ENCODE results near the gene TCEANC.
"Not testable (repeated sequence)": the region's sequence is repeated elsewhere in the genome, so short reads cannot be mapped to it uniquely, and the experiment has no call there.

TCEANC gene, protein sequence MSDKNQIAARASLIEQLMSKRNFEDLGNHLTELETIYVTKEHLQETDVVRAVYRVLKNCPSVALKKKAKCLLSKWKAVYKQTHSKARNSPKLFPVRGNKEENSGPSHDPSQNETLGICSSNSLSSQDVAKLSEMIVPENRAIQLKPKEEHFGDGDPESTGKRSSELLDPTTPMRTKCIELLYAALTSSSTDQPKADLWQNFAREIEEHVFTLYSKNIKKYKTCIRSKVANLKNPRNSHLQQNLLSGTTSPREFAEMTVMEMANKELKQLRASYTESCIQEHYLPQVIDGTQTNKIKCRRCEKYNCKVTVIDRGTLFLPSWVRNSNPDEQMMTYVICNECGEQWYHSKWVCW

DNA sequence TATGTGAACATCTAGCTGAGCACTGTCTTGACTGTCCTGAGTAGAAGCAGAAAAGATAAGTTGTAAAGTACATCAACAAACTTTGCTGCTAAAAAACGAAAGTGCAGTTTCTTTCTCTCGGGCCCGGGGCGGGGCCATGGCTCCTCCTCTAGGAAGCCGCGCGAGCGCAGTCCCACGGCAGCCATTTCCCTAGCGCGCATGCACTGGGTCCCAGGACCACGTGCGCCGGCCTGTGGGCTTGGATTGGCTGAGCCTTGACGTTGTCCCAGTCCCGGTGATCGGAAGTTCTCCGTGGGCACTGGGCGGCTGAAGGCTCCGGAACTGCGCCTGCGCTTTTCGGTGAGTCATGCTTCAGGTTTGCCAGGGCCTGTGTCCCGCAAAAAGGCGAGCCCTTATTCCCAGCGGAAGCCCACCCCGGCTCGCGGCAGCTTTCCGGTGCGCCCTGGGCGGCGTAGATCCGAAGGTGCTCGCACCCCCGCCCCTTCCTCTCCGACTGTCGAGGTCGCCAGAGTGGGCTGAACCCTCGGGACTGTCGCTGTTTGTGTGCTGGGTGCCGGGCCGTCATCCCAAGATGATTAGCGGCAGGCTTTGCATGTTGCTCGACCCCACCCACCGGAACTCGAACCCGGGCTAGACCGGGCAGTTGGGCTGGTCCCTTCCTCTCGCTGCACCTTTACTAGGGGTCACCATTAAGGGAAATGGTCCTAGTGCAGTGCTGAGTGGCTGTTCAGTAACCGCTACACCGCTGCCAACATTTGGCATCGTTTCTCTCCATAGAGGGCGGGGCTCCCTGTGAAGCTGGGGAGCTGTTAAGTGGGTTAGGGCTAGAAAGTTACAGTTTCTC lies at the start of gene TCEANC:
TCEANC (plus strand) TSS at position 292 of the 844 bp plus-strand sequence. CDS start 9,368 bp downstream, outside the sequence.
- peak; percentile 96 to 98 for ATAC-seq

DNA sequence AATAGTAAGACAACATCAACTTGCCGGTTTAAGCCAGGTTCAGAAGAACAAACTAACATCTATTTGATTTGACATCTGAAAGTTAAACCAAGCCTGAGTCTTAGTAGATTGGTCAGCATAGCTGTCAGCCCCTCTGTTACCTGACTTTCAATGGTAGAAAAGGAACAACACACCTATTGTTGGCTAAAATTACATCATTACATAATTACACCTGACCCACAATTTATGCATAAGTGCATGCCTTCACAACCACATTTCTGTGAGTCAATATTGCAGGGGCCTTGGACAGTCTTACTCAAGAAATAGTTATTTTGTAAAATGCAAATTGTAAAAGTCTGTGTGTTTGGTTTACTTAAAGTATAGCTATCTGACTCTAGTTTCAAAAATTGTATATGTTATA lies 47.3 kb upstream of the TCEANC start:
- ATAC-seq, result no peak

DNA sequence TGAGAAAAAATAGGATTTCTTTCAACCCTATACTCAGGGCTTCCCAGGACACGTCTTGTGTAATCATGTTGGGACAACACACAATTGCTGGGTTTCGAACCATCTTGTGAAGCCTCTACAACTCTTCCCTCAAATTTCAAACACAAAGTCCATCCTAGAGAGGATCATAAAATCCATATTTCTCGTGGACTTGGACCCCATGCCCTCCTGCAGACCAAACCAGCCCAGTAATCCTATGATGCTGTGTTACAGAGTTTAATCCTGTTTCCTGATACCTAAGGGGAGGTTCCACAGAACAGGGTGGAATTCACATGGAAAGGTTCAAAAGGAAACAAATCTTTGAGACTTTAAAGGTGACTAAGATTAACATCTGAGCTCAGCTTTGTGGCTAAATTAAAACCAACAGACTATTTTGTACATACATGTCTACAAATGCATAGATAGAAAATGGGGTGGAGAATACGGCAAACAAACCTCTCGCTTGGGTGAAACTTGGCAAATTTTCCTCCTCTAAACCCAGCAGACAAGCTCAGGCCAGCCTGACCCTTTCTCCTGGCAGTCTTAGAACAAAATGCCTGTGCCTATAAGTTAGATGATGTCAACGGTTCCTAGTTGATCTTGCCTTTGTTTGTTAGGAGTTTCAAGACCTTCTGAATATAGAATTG lies 45.5 kb upstream of the TCEANC start:
- ATAC-seq, result no peak

DNA sequence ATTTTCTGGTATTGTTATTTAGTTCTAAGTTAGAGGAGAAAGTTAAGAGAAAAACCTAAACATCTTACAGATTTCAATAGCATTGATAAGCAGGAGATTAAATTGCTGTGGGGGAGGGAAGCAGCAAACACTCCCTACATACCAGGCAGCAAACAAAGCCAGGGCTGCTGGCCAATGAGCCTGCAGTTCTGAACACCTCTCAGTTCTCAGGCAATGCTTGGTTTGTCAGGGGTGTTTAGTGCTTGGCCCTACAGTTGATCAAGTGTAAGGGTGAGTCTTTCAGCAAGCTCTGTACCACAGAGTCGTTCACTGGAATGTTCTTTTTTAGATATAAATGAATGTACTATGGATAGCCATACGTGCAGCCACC lies 45.0 kb upstream of the TCEANC start:
- no peak for ATAC-seq

DNA sequence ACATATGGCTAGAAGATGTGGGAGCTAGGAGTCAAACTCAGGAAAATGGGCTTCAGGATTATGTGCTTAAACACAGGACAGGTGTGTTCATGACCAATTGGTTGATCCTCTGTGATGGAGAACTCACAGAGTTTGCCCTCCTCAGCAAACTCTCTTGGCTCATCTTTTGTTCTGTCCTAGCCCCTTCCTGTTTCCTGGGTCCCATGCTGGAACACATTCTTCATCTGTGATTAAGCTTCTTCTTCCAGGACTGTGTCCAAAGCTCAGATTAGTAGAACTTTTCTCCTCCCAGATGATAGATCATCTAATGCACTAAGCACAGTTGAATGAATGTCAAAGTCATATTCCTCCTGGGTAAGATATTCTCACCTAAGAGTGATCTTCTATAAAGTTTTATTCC lies 38.8 kb upstream of the TCEANC start:
- ATAC-seq, result no peak

DNA sequence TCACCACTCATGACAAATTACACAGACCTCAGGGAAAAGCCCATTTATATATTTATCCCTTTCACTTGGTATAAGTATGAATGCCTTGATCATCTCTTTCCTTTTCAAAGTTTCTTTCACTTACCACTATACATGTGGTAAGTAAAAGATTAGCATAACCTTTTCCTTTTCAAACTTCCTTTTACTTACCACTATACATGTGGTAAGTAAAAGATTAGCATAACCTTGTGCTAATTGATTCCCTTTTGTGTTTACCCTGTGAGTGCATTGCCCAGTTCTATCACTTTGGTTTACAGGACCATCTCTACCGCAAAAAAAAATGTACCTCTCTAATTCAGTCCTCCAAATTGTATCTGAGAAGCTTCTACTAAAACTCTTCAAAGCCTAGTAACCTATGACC lies 32.7 kb upstream of the TCEANC start:
- peak in 1 of 2 donors; percentile 20 for ATAC-seq

DNA sequence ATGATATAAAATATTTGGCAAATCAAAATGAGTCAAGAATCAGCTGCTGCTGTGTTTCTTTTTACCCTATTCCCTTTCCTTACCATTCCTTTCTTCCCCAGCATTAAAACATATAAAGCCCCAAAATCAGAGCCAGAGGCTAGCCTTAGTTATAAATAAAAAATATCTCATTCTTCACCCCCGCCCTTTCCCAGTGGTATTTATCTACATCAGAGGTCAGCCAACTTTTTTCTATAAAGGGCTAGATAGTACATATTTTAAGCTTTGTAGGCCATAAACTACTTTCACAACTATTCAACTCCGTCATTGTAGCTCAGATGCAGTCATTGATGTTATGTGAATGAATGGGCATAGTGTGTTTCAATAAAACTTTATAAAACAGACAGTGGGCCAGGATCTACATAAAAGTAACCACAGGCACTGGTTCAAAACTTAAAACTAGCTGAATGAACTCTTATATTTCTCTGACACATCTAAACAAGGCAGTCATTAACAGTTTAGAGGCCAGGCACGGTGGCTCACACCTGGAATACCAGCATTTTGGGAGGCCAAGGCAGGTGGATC lies 30.5 kb upstream of the TCEANC start:
- ATAC-seq, result no peak

DNA sequence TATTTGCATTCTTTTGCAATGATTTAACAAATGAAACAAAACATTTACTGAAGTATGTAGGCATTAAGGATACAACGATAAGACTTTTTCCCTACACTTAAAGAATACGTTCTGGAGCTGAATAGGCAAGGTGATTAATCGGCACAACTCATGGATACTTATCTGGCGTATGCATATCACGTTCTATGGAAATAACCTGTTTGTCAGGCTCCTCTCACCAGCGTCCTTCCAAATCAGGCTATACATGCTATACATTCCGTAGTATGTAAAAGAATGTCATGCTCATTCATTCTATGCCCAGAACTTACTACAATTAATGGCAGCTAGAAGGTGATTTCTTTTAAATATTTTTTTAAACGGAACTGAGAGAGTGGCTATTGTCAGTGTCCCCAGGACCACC lies 25.6 kb upstream of the TCEANC start:
- ATAC-seq, result no peak

DNA sequence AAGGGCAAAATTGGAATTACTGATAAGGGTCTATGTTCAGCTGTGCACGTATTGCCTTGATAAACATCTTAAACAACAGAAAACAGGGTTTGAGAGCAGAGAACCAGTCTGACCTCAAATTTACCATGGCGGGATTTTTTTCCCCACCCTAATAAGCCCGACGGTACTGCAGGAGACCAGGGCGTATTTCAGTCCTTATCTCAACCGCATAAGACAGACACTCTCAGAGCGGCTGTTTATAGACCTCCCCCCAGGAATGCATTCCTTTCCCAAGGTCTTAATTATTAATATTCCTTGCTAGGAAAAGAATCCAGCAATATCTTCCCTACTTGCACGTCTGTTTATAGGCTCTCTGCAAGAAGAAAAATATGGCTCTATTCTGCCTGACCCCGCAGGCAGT lies 15.7 kb upstream of the TCEANC start:
- not testable (repeated sequence) for ATAC-seq

DNA sequence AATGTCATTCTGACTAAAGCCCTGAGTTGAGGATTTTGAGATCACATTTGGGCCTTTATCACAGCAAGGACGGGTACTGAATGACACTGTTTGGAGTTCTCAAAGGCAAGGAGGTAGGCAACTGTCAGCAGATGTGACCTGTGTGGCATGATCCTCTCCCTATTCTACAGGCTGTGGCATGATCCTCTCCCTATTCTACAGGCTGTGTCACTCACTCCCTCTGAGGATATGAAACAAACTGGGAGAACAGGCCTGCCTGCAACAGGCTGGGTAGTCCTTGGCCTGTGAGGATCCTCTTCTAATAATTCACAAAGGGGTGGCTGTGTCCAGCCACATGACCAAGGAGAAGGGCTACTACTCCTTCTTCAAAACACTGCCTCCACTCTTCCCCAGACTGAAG lies 14.9 kb upstream of the TCEANC start:
- ATAC-seq, result no peak

DNA sequence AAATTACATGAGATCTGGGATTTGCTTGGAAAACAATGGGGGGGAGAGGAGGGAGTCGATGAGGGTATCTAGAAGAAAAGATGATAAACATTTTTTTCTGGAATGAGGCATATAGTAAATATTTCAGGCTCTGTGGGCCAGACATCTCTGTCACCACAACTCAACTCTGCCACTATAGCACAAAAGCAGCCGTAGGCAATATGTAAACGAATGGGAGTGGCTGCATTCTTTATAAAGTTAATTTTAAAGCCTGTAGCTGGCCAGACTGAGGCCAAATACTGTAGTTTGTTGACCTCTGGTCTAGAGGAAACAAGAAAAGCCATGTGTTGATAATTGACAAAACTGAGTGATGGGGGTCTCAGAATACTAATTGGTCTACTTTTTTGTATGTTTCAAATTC lies 14.1 kb upstream of the TCEANC start:
- no peak for ATAC-seq

DNA sequence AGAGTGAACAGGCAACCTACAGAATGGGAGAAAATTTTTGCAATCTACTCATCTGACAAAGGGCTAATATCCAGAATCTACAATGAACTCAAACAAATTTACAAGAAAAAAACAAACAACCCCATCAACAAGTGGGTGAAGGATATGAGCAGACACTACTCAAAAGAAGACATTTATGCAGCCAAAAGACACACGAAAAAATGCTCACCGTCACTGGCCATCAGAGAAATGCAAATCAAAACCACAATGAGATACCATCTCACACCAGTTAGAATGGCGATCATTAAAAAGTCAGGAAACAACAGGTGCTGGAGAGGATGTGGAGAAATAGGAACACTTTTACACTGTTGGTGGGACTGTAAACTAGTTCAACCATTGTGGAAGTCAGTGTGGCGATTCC lies 11.3 kb upstream of the TCEANC start:
- not testable (repeated sequence) for ATAC-seq

DNA sequence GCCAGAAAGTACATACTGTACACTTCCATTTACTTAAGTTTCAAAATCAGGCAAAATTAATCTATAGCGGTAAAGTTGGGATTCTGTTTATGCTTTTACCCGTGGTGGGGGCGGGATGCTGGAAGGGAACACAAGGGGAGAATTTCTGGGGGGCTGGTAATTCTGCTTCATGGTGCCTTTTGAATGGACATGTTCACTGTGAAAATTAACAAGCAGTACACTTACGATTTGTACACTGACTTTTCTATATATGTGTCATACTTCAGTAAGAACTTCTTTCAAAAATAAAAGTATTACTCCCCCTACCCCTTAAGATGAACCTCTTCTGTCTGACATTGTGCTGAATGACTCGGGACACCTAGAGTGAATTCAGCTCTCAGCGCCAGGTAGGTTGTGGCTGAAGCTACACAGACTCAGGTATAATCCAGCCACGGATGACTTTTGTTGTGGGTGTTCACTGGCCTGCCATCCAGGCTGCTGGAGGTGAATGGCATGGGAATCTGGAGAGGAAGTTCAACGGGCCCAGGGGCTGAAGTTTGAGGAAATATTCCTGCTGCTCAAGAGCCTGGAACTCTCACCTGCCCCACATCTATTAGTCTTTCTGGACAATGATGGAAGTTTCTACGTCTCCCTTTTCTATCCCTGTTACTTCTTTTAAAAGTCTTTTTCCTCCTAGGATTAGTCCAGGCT lies 7.3 kb upstream of the TCEANC start:
- no peak for ATAC-seq

DNA sequence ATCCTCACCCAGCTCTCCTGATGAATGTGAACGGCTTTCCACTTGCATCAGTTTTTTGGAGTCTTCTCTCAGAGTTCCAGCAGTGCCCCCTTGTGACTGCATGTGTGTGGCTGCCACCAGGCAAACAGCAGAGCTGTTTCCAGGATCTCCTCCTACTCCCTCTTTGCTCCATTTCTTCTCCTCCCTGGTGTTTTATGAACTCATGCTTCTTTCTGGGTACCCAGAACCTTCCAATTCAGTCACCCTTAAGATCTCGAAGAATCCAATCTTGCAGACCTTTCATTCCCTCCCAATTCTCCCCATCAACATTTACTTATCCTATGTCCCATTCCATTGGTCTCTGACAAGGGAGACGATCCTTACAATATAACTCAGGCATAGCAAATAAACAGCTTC lies 6.8 kb upstream of the TCEANC start:
- ATAC-seq, result no peak

DNA sequence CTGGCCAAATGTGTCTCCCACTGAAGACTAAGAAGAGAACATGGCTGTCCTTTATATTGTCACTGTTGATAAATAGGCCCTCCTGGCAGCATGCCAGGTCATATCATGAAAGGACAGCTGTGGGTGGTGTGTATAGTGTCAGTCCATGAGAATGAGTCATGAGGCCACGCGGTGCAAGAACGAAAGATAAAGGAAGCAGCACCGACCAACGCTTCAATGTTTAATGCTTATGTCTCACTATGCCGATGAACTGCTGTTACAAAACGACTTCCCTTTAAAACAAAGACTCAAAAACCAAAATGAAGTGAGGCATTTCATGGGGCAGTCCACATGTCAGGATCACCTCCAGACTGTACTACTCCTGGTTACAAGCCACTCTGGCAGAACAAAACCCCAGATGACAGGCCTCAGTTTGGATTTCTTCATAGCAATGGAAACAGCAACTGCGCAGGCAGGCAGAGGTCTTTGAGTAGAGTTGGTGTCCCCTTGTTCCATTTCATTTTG lies 5.2 kb upstream of the TCEANC start:
- peak; percentile 96 for ATAC-seq

DNA sequence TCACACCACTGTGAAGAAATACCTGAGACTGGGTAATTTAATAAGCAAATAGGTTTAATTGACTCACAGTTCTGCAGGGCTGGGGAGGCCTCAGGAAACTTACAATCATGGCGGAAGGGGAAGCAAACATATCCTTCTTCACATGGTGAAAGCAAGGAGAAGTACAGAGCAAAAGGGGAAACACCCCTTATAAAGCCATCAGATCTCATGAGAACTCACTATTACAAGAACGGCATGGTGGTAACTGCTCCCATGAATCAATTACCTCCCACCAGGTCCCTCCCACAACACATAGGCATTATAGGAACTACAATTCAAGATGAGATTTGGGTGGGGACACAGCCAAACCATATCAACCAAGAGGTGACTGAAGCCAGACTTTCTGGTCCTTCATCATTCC lies 4.6 kb upstream of the TCEANC start:
- ATAC-seq, result not testable (repeated sequence)

DNA sequence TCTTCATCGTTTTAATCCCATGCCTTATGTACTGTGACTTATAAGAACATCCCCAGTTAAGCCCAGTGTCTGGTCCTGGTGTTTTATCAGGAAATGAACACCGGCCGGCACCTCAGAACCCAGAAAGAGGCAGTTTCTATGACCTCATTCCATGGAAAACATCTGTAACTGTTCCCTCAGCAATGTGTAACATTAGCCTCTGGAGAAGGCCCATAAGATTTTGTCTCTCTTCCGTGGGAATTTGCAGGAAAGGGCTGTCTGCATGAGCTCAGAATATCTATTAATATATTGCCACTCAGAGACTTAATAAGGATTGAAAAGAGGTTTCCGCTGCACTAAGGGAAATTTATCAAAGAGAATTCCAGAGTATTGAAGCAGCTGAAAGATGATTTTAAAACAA lies 3.1 kb upstream of the TCEANC start:
- ATAC-seq, result no peak

DNA sequence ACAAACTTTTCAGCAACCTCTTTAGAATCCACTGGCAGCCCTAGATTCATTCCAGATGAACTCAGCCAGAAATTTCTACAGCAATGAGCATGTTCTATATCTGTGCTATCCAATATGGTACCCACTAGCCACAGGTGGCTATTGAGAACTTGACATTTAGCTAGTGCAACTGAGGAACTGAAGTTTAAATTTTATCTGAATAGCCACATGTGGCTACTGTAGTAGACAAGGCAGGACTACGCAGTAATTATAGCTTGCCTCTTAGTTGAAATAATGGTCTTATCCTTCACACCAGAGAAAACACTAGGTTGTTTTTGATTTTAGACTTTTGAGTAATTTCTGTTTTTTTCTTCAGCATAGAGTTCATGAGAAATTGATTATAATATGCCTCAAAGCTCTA lies 2.6 kb upstream of the TCEANC start:
- ATAC-seq, result no peak

DNA sequence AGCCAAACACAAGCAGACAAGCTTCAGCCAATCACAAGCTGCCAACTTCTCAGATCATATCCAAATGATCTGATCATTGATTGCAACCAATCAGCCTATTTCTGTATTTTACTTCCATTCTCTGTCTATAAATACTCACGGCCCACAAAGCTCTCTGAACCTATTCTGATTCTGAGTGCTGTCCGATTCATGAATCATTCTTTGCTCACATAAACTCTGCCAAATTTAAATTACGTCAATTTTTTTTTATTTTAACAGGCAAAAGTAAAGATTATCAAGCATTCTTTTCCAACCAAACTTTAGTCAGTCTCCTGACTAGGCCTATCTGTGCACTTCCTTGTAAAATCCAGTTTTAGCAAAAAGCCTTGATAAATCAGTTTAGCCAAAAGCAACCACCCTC lies 1.8 kb upstream of the TCEANC start:
- no peak for ATAC-seq

DNA sequence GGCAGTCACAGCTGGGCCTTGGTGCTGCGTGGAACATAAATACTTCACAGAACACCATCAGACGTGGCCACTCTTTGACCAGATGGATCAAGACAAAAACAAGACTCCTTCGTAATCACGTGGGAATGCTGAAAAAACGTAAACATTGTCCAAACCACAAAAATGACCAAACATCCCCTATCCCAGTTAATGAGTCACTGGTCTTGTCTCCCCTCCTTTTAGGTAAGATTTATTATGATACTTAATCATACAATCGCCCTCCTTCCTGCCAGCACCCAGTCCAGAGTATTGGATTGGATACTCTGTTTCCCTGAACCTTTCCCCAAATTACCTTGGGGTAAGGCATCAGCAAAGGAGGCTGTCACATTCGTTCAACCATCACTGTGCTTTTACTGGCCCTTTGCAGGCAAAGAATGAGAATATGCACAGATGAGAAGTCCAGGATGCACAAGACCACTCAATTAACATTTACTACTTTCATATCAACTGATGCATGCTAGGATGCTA lies 601 bp upstream of the TCEANC start:
- no peak for ATAC-seq

DNA sequence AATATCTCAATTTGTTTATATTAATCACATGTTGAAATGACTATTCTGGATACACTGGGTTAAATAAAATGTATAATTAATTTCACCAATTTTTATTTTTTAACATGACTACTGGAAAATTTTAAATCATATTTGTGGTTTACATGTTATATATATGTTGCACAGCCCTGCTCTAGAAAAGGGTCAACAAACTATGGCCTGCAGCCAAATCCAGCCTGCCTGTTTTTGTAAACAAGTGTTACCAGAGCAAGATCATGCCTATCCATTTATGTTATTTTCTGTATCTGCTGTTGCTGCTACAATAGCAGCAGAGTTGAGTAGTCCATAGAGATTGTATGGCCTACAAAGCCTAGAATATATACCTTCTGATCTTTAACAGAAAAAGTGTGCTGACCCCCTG lies 1.2 kb downstream of the TCEANC start:
- ATAC-seq, result no peak

DNA sequence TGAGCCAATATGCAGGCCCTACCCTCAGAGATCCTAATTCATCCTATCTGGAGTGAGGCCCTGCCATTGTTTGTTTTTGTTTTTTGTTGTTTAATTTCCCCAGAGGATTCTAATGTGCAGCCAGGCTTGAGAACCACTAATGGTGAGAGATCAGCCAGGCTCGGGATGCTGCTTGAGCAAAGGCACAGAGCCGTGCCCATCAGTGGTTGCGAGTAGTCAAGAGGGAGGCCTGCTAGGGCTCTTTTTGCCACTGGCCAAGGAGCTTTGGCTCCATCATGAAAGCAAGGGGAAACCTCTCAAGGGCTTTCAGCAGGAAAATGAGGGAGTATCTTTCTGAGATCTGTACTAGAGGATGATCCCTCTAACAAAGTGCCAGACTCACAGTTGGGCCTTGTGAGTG lies 2.7 kb downstream of the TCEANC start:
- no peak for ATAC-seq

All from activated CD4-positive, CD25-positive, alpha-beta regulatory T cell treated with anti-CD3 and anti-CD28 coated beads, Interleukin-2, amount 50 U/mL, for 24 hours (primary cell).